Measurements from ENCODE around the gene MAP3K7. TPM values are rescaled to one million over a fixed set of nuclear protein-coding genes. Genes with fewer than 3 reads are reported as not detected.

MAP3K7 gene
- total and polyA plus RNA-seq, 2 of the 4 experiments (the other 2 are of a cell fraction): 26.5 to 29.9 TPM

GRCh38 chr6:90544741-90545140 lies 42.1 kb downstream of the MAP3K7 start:
- Histone ChIP-seq H3K79me1 (ENCODE audit: low read depth in 1 of 2, low read length in 2 of 2) (0 out of 4 replicates have a peak, but pooled peaks cover 0 to 5% of the 10 kb centered on the region in 2 experiments), H2AFZ (replicated peaks; ENCODE audit: low read length, poor library complexity) (no peak overlapping the region), H4K5ac (ENCODE audit: low read depth, low read length) (no peak overlapping the region), H3K27ac (ENCODE audit: insufficient read depth, low read length) (no peak overlapping the region), H2AK5ac (ENCODE audit: low read depth, low read length) (no peak overlapping the region), H3K9me3 (ENCODE audit: control insufficient read depth, insufficient read depth, low read length) (no peaks in the 10 kb centered on the region), H2BK5ac (ENCODE audit: low read depth, low read length, poor library complexity, severe bottlenecking) (no peak overlapping the region), H3K27me3 (ENCODE audit: control insufficient read depth, insufficient read depth, low read length) (no peaks in the 10 kb centered on the region), H3K18ac (ENCODE audit: low read depth, low read length) (no peak overlapping the region), H3K9ac (ENCODE audit: low read depth, low read length) (no peak overlapping the region), H2BK20ac (ENCODE audit: low read depth, low read length) (no peak overlapping the region), H3K14ac (replicated peaks; ENCODE audit: low read depth, low read length) (no peak overlapping the region), H2BK120ac (ENCODE audit: low read depth, low read length) (no peak overlapping the region), H3K36me3 (ENCODE audit: control insufficient read depth, insufficient read depth, low read length) (peaks cover 26% of the 10 kb centered on the region), H3K4me3 (ENCODE audit: insufficient read depth, low read depth, low read length) (no peak overlapping the region), H2AK9ac (replicated peaks; ENCODE audit: low read depth, low read length, poor library complexity) (no peak overlapping the region), H4K91ac (ENCODE audit: insufficient read depth, low read depth, low read length) (no peak overlapping the region), H3K4ac (ENCODE audit: low read depth, low read length) (no peak overlapping the region), H4K20me1 (ENCODE audit: insufficient read depth, low read length) (no peaks in the 10 kb centered on the region), H2BK15ac (ENCODE audit: low read depth, low read length) (no peak overlapping the region), H3K4me2 (ENCODE audit: low read depth, low read length) (no peak overlapping the region), H3K56ac (ENCODE audit: extremely low read depth, insufficient read depth, low read length) (no peak overlapping the region), H3K9me1 (ENCODE audit: insufficient read depth, low read length) (no peaks in the 10 kb centered on the region), H3K23ac (ENCODE audit: low read depth, low read length) (no peak overlapping the region), H3K4me1 (ENCODE audit: control insufficient read depth, insufficient read depth, low read length) (no peaks in the 10 kb centered on the region), H4K8ac (ENCODE audit: low read depth in 2 of 2, low read length in 2 of 2) (no peak overlapping the region)
- ATAC-seq (ENCODE audit: low read depth): no peak
- dilution Hi-C loops (cut with HindIII; ENCODE audit: low sequenced_read_pairs, unreplicated experiment) (no loop called here), in situ Hi-C loops (cut with MboI; ENCODE audit: low sequenced_read_pairs) (no loop called here), intact Hi-C loops (cut with micrococcal nuclease) (no loop called here)
- BruUV-seq (replicated peaks): no TSS peak
- ChIA-PET POLR2A (ENCODE audit: unreplicated experiment) (no interaction called here), CTCF (no interaction called here)
- WGBS, 2 experiments (ENCODE audit: extremely low coverage in 2 of 2, insufficient read length in 1 of 2): 100% methylated on average over 2 of the region's 4 CpGs; no CpG with 5 or more reads in 1 of the 2 experiments
- no peak for TF ChIP-seq MAFK (IDR thresholded peaks at IDR 0.05; ENCODE audit: low read depth, low read length)
- TF ChIP-seq RAD21 (IDR thresholded peaks at IDR 0.05; ENCODE audit: low read length): no peak
- TF ChIP-seq RFX5 (IDR thresholded peaks at IDR 0.05; ENCODE audit: low read depth, low read length): no peak
- no peak for TF ChIP-seq CTCF (conservative IDR thresholded peaks at IDR 0.05; ENCODE audit: low read depth, low read length)
- TF ChIP-seq NFE2L2 (IDR thresholded peaks at IDR 0.05; ENCODE audit: low read depth, low read length): no peak
- no peak for TF ChIP-seq SMC3 (IDR thresholded peaks at IDR 0.05; ENCODE audit: low read depth, low read length)
- no peak for TF ChIP-seq FOS (IDR thresholded peaks at IDR 0.05; ENCODE audit: low read depth, low read length)
- TF ChIP-seq POLR2A (IDR thresholded peaks at IDR 0.05; ENCODE audit: low read depth, low read length): no peak
- TF ChIP-seq BHLHE40 (IDR thresholded peaks at IDR 0.05; ENCODE audit: low read depth, low read length): no peak
- TF ChIP-seq ELK1 (IDR thresholded peaks at IDR 0.05; ENCODE audit: borderline replicate concordance, low read depth, low read length): no peak
- DNase-seq: no peak
